Anterior cingulate cortex (tissue), 58 donors: ENCODE results near the gene KIR2DL4.
"Not testable (repeated sequence)": the region's sequence is repeated elsewhere in the genome, so short reads cannot be mapped to it uniquely, and the experiment has no call there.

Experiments used
- DNase-seq, 58 donors: peaks; one replicate each; lab custom pipeline; 2025; lab: John Stamatoyannopoulos, UW

Gene KIR2DL4

GRCh38 chr19:54803410-54803809 is at the start of gene KIR2DL4:
Gene KIR2DL4, plus strand, starts transcription at chr19:54803610. Its CDS starts 42 bp downstream, at chr19:54803652.
- no peak for DNase-seq

- DNase-seq, result not testable (repeated sequence)
Observed at GRCh38 chr19:54756204-54757110, 47.0 kb upstream of the KIR2DL4 start.

GRCh38 chr19:54758577-54758976 is 44.8 kb upstream of the KIR2DL4 start:
- not testable (repeated sequence) for DNase-seq

- not testable (repeated sequence) for DNase-seq
Observed at GRCh38 chr19:54764219-54764618, 39.2 kb upstream of the KIR2DL4 start.

GRCh38 chr19:54766464-54766863 is 36.9 kb upstream of the KIR2DL4 start:
- DNase-seq, result not testable (repeated sequence)

- DNase-seq, result not testable (repeated sequence)
Observed at GRCh38 chr19:54769646-54770045, 33.8 kb upstream of the KIR2DL4 start, which contains the start of gene KIR2DL1. Gene KIR2DL1, plus strand, starts transcription at chr19:54769793. Its CDS starts 58 bp downstream, at chr19:54769851.

- not testable (repeated sequence) for DNase-seq
Observed at GRCh38 chr19:54770511-54770910, 32.9 kb upstream of the KIR2DL4 start.

- not testable (repeated sequence) for DNase-seq
Observed at GRCh38 chr19:54771018-54771960, 32.1 kb upstream of the KIR2DL4 start.

- not testable (repeated sequence) for DNase-seq
Observed at GRCh38 chr19:54772666-54773065, 30.7 kb upstream of the KIR2DL4 start.

GRCh38 chr19:54775095-54775815 is 28.2 kb upstream of the KIR2DL4 start:
- DNase-seq, result not testable (repeated sequence)

- DNase-seq, result not testable (repeated sequence)
Observed at GRCh38 chr19:54775830-54776229, 27.6 kb upstream of the KIR2DL4 start.

GRCh38 chr19:54777851-54778250 is 25.6 kb upstream of the KIR2DL4 start:
- DNase-seq, result not testable (repeated sequence)

GRCh38 chr19:54778896-54779295 is 24.5 kb upstream of the KIR2DL4 start:
- not testable (repeated sequence) for DNase-seq

- not testable (repeated sequence) for DNase-seq
Observed at GRCh38 chr19:54782916-54783315, 20.5 kb upstream of the KIR2DL4 start.

GRCh38 chr19:54786091-54786723 is 17.2 kb upstream of the KIR2DL4 start:
- DNase-seq, result not testable (repeated sequence)

GRCh38 chr19:54788154-54788553 is 15.3 kb upstream of the KIR2DL4 start:
- DNase-seq, result not testable (repeated sequence)

- DNase-seq, result no peak
Observed at GRCh38 chr19:54790711-54791110, 12.7 kb upstream of the KIR2DL4 start.

GRCh38 chr19:54791476-54791875 is 11.9 kb upstream of the KIR2DL4 start:
- DNase-seq, result no peak

GRCh38 chr19:54792814-54793213 is 10.6 kb upstream of the KIR2DL4 start:
- DNase-seq, result no peak
